ENCODE results near the gene SYT17.

The SYT17 gene

DNA sequence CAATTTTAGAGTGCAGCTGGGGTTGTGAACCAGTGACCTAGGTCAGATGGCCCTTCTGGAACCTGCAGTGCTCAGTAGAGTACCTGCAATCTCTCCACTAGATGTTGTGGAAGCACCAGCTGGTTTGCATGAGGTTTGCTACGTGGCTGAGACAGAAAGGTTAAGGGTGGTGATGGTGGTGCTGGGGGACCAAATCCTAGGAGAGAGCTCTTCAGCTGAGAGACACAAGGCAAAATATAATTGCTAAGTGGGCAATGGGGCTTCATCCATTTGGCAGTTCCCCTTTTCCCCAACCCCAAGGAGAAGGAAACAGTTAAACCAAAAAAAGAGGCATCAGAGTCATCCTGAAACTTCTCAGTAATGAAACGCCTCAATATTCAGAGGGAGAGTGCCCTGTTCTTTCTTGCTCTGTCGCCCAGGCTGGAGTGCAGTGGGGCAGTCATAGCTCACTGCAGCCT is 40.3 kb upstream of the SYT17 start:
- in situ Hi-C loops (cut with HindIII; ENCODE audit: low sequenced_read_pairs) = no loop called here
- no peak overlapping the region for H3K4me3 ChIP-seq (ENCODE audit: low read depth, low read length)
- no peak for TF ChIP-seq CTCF (IDR thresholded peaks at IDR 0.05; ENCODE audit: low read depth, low read length)
- DNase-seq (ENCODE audit: low read depth, low spot score) = no peak

DNA sequence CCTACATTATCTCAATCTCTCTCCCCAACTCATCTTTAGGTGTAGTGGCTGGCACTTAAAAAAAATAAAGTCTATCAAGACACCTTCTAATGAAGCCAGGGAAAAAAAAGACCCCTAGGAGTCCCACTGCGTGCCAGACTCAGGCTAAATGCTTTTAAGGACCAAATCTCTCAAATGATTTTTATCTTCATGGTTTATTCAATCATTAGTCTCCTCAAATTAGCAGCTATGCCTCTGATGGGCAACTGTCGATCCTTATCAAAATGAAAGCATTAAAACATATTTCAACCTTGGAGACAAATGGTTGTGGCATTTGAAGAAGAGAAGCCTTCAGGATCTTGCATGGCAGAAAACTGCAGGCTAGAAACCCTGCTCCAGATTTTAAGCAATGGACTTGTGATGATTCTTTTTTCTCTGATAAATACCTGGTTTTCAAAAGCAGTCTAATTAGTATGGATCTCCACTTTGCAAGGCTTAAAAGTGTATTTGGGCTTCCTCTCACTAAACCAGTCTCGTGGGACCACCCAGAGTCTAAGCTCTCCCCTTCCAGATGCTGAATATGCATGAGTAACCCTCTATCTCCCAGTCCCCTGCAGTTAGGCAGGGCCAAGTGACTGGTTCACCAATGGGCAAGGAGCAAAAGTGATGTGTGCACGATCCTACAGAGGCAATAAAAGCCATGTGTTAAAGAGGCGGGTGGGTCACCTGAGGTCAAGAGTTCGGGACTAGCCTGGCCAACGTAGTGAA is 39.4 kb upstream of the SYT17 start:
- no peak for DNase-seq (ENCODE audit: low read depth, low spot score)
- in situ Hi-C loops (cut with HindIII; ENCODE audit: low sequenced_read_pairs) = no loop called here
- no peak overlapping the region for H3K4me3 ChIP-seq (ENCODE audit: low read depth, low read length)
- TF ChIP-seq CTCF (IDR thresholded peaks at IDR 0.05; ENCODE audit: low read depth, low read length) = no peak

GRCh38 chr16:19130385-19130784 is 37.7 kb upstream of the SYT17 start:
- TF ChIP-seq CTCF (IDR thresholded peaks at IDR 0.05; ENCODE audit: low read depth, low read length) = no peak
- in situ Hi-C loops (cut with HindIII; ENCODE audit: low sequenced_read_pairs) = no loop called here
- no peak for DNase-seq (ENCODE audit: low read depth, low spot score)
- no peak overlapping the region for H3K4me3 ChIP-seq (ENCODE audit: low read depth, low read length)

- in situ Hi-C loops (cut with HindIII; ENCODE audit: low sequenced_read_pairs) = no loop called here
Measured at GRCh38 chr16:19130852-19131824, 36.9 kb upstream of the SYT17 start.

GRCh38 chr16:19131825-19132218 is 36.2 kb upstream of the SYT17 start:
- TF ChIP-seq CTCF (IDR thresholded peaks at IDR 0.05; ENCODE audit: low read depth, low read length) = no peak
- no peak for DNase-seq (ENCODE audit: low read depth, low spot score)

More at GRCh38 chr16:19130852-19131824, 36.9 kb upstream of the SYT17 start:
- DNase-seq (ENCODE audit: low read depth, low spot score) = peak; percentile 77
- H3K4me3 ChIP-seq (ENCODE audit: low read depth, low read length) = no peak overlapping the region
- no peak for TF ChIP-seq CTCF (IDR thresholded peaks at IDR 0.05; ENCODE audit: low read depth, low read length)

DNA sequence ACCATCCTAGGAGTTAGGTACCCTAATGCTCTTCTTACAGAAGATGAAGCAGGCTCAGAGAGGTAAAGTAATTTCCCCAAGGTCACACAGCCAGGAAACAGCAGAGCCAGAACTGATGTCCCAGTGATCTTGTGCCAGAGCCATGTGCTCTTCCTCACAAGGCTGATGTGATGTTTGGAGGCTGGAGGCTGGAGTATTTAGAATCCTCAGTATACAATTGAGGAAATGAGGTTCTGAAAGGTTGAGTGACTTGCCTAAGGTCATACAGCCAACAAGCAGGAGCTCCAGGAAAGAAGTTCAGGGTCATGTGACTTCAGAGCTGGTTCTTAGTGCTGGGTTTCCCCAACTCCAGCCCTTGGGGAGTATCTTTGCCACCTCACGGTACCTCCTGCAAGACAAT is 35.8 kb upstream of the SYT17 start:
- DNase-seq (ENCODE audit: low read depth, low spot score) = no peak
- TF ChIP-seq CTCF (IDR thresholded peaks at IDR 0.05; ENCODE audit: low read depth, low read length) = no peak
- in situ Hi-C loops (cut with HindIII; ENCODE audit: low sequenced_read_pairs) = no loop called here
- no peak overlapping the region for H3K4me3 ChIP-seq (ENCODE audit: low read depth, low read length)

More at GRCh38 chr16:19131825-19132218, 36.2 kb upstream of the SYT17 start:
- H3K4me3 ChIP-seq (ENCODE audit: low read depth, low read length) = no peak overlapping the region
- in situ Hi-C loops (cut with HindIII; ENCODE audit: low sequenced_read_pairs) = no loop called here

Data from astrocyte of the spinal cord (primary cell).